Endothelial cell (in vitro differentiated cells): ENCODE data around the gene GOSR2. TPM values are rescaled to one million over a fixed set of nuclear protein-coding genes. Genes with fewer than 3 reads are reported as not detected.

ENCODE experiments used
- DNase-seq: peaks from one replicate; pipeline ENCODE4 v3.0.0; 2021; ENCODE audit warnings: low spot score
- H3K27ac Mint-ChIP-seq: one replicate; pipeline ENCODE4 v1.8.0; 2021; ENCODE audit warnings: mixed read lengths, inconsistent platforms; ENCODE audit not compliant: unreplicated experiment
- H3K27me3 Mint-ChIP-seq: one replicate; pipeline ENCODE4 v1.8.0; 2021; ENCODE audit warnings: mild to moderate bottlenecking, moderate library complexity, mixed read lengths, inconsistent platforms; ENCODE audit not compliant: unreplicated experiment
- H3K36me3 Mint-ChIP-seq: one replicate; pipeline ENCODE4 v1.8.0; 2021; ENCODE audit warnings: mild to moderate bottlenecking, low read depth, mixed read lengths, inconsistent platforms; ENCODE audit not compliant: unreplicated experiment
- H3K4me1 Mint-ChIP-seq: one replicate; pipeline ENCODE4 v1.8.0; 2021; ENCODE audit warnings: mild to moderate bottlenecking, mixed read lengths, inconsistent platforms; ENCODE audit not compliant: unreplicated experiment
- H3K4me3 Mint-ChIP-seq: one replicate; pipeline ENCODE4 v1.8.0; 2021; ENCODE audit warnings: mild to moderate bottlenecking, mixed read lengths, inconsistent platforms; ENCODE audit not compliant: unreplicated experiment
- H3K9me3 Mint-ChIP-seq: one replicate; pipeline ENCODE4 v1.8.0; 2021; ENCODE audit warnings: mixed read lengths, inconsistent platforms; ENCODE audit not compliant: unreplicated experiment
- CTCF ChIP-seq: fragments of 200-600 bp; sonication (generic); IDR thresholded peaks from one replicate; pipeline ENCODE4 v1.5.0; 2021; ENCODE audit warnings: antibody characterized with exemption; ENCODE audit not compliant: unreplicated experiment
- total RNA-seq: library from RNA; stranded (reverse); fragmentation: NEBNext Ultra II Directional; extraction: Animal tissue kit (Norgen Biotek cat#: 25700); gene quantifications from one replicate; pipeline ENCODE4 v1.2.1, GENCODE V29; 2021; ENCODE audit not compliant: unreplicated experiment

The GOSR2 gene
- total RNA-seq, 1 donor from 2014 or later = 51.2 TPM

DNA sequence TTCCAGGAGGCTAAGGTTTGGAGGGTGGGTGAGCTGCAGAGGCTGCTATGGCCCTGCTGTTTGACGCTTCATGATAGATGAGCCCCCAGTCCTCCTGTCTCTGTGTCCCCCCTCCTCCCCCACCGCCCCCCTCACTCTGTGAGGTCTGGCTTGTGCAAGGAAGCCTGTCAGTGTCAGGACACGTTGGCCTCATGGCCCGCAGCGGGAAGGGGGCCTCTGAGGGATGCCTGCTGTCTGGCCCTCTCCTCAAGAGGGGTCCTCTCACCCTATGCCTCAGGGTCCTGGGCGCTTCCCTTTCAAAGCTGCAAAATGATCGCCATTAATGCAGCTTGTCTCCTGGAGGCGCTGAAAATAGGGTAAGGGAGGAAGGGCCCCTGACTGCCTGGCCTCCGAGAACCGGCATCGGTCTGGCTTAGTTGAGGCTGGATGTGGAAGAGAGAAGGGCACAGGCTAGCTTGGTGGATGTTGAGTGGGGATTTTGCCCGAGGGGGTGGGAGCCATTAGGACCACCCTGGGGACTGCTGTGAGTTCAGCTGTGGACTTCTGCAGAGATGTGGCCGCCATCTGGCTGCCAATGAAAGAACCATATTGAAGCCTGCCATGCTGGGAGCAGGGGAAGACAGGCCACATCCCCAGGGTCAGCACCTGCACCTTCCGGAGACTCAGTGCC lies 14.8 kb upstream of the GOSR2 start:
- Mint-ChIP-seq H3K27me3 (peaks cover 6% of the 10 kb centered on the region), H3K9me3 (no peaks in the 10 kb centered on the region), H3K4me1 (peaks cover 7% of the 10 kb centered on the region), H3K4me3 (no peak overlapping the region), H3K36me3 (no peaks in the 10 kb centered on the region), H3K27ac (no peak overlapping the region)
- no peak for DNase-seq
- no peak for TF ChIP-seq CTCF

DNA sequence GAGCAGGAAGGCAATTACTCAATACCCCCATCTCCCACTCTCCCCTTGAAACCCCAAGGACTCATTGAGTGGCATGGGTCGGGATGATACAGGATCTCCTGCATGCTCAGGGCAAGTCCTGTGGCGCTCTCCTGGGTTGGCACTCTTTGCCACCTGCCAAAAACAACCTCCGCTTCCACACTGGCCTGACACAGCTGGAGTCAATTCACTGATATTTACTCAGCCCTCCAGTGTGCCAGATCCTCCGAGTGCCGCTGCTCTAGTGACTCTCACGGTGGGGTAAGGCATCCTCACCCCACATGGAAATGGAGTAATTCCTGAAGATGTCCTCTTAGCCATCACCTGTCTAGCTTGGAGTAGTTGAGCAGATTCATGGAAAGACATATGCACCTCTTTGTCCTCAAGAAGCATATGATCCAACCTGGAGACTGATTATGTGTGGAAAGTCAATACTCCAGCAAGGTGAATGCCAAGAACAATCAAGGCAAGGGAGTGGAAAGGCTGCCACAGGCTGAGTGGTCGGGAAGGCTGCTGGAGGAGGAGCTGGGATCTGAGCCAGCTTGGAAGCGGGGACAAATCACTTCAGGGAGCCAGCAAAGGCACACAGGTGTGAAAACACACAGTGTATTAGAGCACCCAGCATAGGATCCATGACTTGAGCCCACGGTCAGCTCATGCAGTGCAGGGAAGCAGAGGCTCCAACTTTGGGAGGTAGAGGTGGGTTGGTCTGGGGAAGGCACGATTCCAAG lies 12.6 kb upstream of the GOSR2 start:
- Mint-ChIP-seq H3K9me3 (no peaks in the 10 kb centered on the region), H3K4me1 (peaks cover 6% of the 10 kb centered on the region), H3K4me3 (no peak overlapping the region), H3K27me3 (peaks cover 6% of the 10 kb centered on the region), H3K36me3 (no peaks in the 10 kb centered on the region), H3K27ac (no peak overlapping the region)
- TF ChIP-seq CTCF = no peak
- no peak for DNase-seq

DNA sequence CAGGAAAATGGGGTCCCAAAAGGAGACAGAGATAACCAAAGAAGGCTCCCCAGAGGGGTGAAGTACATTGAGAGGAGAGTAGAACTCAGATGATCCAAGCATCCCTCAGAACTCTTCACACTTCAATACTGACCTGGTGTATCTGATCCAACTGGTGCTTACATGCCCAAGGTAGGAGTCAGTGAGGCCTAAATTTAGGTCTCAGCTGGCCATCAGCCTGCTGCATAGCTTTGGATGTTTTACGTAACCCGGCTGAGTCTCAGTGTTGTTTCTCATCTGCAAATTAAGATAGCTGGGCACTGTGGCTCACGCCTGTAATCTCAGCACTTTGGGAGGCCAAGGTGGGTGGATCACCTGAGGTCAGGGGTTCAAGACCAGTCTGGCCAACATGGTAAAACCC lies 11.6 kb upstream of the GOSR2 start:
- peaks cover 4% of the 10 kb centered on the region for H3K27me3 Mint-ChIP-seq
- H3K4me3 Mint-ChIP-seq = no peak overlapping the region
- DNase-seq = no peak
- no peaks in the 10 kb centered on the region for H3K9me3 Mint-ChIP-seq
- peaks cover 3% of the 10 kb centered on the region for H3K36me3 Mint-ChIP-seq
- no peak for TF ChIP-seq CTCF
- H3K27ac Mint-ChIP-seq = no peak overlapping the region
- H3K4me1 Mint-ChIP-seq = no peaks in the 10 kb centered on the region

- H3K4me3 Mint-ChIP-seq = no peak overlapping the region
- H3K27me3 Mint-ChIP-seq = peaks cover under 1% of the 10 kb centered on the region
- peaks cover 9% of the 10 kb centered on the region for H3K36me3 Mint-ChIP-seq
- DNase-seq = no peak
- H3K9me3 Mint-ChIP-seq = no peaks in the 10 kb centered on the region
- no peaks in the 10 kb centered on the region for H3K4me1 Mint-ChIP-seq
- TF ChIP-seq CTCF = no peak
- no peak overlapping the region for H3K27ac Mint-ChIP-seq
These were observed 7.4 kb upstream of the GOSR2 start for GRCh38 chr17:46915596-46915995.

DNA sequence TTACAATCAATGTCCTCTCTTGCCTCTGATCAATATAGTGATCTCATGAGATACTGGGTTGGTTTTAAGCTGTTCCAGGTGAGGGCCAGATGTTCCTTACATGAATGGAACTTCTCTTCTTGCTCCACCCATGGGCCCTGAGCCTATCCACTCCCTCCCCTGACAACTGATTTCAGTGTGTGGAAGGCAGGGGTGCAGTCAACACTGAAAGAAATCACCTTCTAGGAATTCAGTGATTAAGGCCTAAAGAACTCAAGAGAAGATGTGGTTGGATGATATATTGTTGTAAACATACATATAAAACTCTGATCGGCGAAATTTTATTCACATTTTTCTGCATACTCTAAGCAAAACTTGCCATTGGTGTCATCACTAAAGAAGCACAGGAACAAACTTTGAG lies 6.7 kb upstream of the GOSR2 start:
- H3K4me3 Mint-ChIP-seq = peak overlapping the region; percentile 54
- no peaks in the 10 kb centered on the region for H3K27me3 Mint-ChIP-seq
- no peak for DNase-seq
- no peaks in the 10 kb centered on the region for H3K4me1 Mint-ChIP-seq
- H3K27ac Mint-ChIP-seq = no peak overlapping the region
- H3K9me3 Mint-ChIP-seq = no peaks in the 10 kb centered on the region
- no peak for TF ChIP-seq CTCF
- H3K36me3 Mint-ChIP-seq = peaks cover 9% of the 10 kb centered on the region
